WTC11 (cell line): ENCODE measurements around the gene CLEC16A. TPM values are rescaled to one million over a fixed set of nuclear protein-coding genes. Genes with fewer than 3 reads are reported as not detected.

ENCODE experiments used
- ATAC-seq: fragments of 200-7000 bp; cut with Tn5 transposase; 2 replicates; pipeline ENCODE4 v1.10.0; 2021; ENCODE audit warnings: mild to moderate bottlenecking, moderate library complexity
- CTCF ChIA-PET: fragments of 300-600 bp; sonication (Branson Sonifier 250); formaldehyde crosslinking; loops from one replicate; lab custom pipeline; 2021; ENCODE audit warnings: antibody characterized with exemption; lab: Charles Lee
- POLR2A ChIA-PET: fragments of 350-600 bp; sonication (Branson Sonifier 250); formaldehyde crosslinking; loops from one replicate; lab custom pipeline; 2021; ENCODE audit warnings: antibody characterized with exemption; lab: Charles Lee
- DNase-seq: peaks from one replicate; pipeline ENCODE4 v3.0.0; 2021; ENCODE audit warnings: low spot score
- H3K27ac Mint-ChIP-seq: 2 replicates; pipeline ENCODE4 v1.8.0; 2021; ENCODE audit warnings: mixed read lengths
- H3K27me3 Mint-ChIP-seq: 2 replicates; pipeline ENCODE4 v1.8.0; 2021; ENCODE audit warnings: low read depth, mild to moderate bottlenecking, moderate library complexity, mixed read lengths
- H3K36me3 Mint-ChIP-seq: 2 replicates; pipeline ENCODE4 v1.8.0; 2021; ENCODE audit warnings: mixed read lengths
- H3K4me1 Mint-ChIP-seq: 2 replicates; pipeline ENCODE4 v1.8.0; 2022; ENCODE audit warnings: mixed read lengths
- H3K4me3 Mint-ChIP-seq: 2 replicates; pipeline ENCODE4 v1.8.0; 2021; ENCODE audit warnings: mild to moderate bottlenecking, moderate library complexity, mixed read lengths
- H3K9me3 Mint-ChIP-seq: 2 replicates; pipeline ENCODE4 v1.8.0; 2021; ENCODE audit warnings: mixed read lengths
- AFF4 ChIP-seq: sonication (generic); formaldehyde crosslinking; IDR thresholded peaks from 2 replicates; pipeline ENCODE4 v1.8.1; 2023; ENCODE audit warnings: mild to moderate bottlenecking, missing genetic modification reagents, borderline replicate concordance
- CBFB ChIP-seq: sonication (generic); formaldehyde crosslinking; IDR thresholded peaks from 2 replicates; pipeline ENCODE4 v1.8.1; 2022; ENCODE audit warnings: mild to moderate bottlenecking, low read depth, missing genetic modification reagents
- CREB1 ChIP-seq: sonication (generic); formaldehyde crosslinking; IDR thresholded peaks from 2 replicates; pipeline ENCODE4 v1.8.0; 2023; ENCODE audit warnings: mild to moderate bottlenecking, missing genetic modification reagents
- CREM ChIP-seq: sonication (generic); formaldehyde crosslinking; IDR thresholded peaks from 2 replicates; pipeline ENCODE4 v1.8.1; 2022; ENCODE audit warnings: mild to moderate bottlenecking, missing genetic modification reagents, moderate library complexity
- E2F1 ChIP-seq: sonication (generic); formaldehyde crosslinking; IDR thresholded peaks from 2 replicates; pipeline ENCODE4 v1.8.0; 2022; ENCODE audit warnings: mild to moderate bottlenecking, missing genetic modification reagents
- IRF1 ChIP-seq: sonication (generic); formaldehyde crosslinking; IDR thresholded peaks from 2 replicates; pipeline ENCODE4 v1.8.0; 2023; ENCODE audit warnings: missing genetic modification reagents
- JAZF1 ChIP-seq: fragments of 250-450 bp; sonication (Bioruptor Pico); IDR thresholded peaks from 2 replicates; pipeline ENCODE4 v1.9.0; 2021; ENCODE audit warnings: moderate library complexity, mild to moderate bottlenecking, inconsistent platforms
- JUN ChIP-seq: sonication (generic); formaldehyde crosslinking; IDR thresholded peaks from 2 replicates; pipeline ENCODE4 v1.8.0; 2023; ENCODE audit warnings: mild to moderate bottlenecking, missing genetic modification reagents
- MLX ChIP-seq: sonication (generic); formaldehyde crosslinking; IDR thresholded peaks from 2 replicates; pipeline ENCODE4 v1.8.1; 2023; ENCODE audit warnings: mild to moderate bottlenecking, missing genetic modification reagents, moderate library complexity
- NFYB ChIP-seq: sonication (generic); formaldehyde crosslinking; conservative IDR thresholded peaks from 2 replicates; pipeline ENCODE4 v1.8.0; 2022; ENCODE audit warnings: low read depth, missing genetic modification reagents
- NR2C2 ChIP-seq: sonication (generic); formaldehyde crosslinking; IDR thresholded peaks from 2 replicates; pipeline ENCODE4 v1.8.0; 2022; ENCODE audit warnings: mild to moderate bottlenecking, missing genetic modification reagents
- NR3C1 ChIP-seq: sonication (generic); formaldehyde crosslinking; conservative IDR thresholded peaks from 2 replicates; pipeline ENCODE4 v1.8.1; 2023; ENCODE audit warnings: low read depth, mild to moderate bottlenecking, missing genetic modification reagents
- PREB ChIP-seq: sonication (generic); formaldehyde crosslinking; IDR thresholded peaks from 2 replicates; pipeline ENCODE4 v1.8.1; 2022; ENCODE audit warnings: mild to moderate bottlenecking, missing genetic modification reagents, moderate library complexity, borderline replicate concordance
- PRRX2 ChIP-seq: fragments of 250-450 bp; sonication (Bioruptor Pico); IDR thresholded peaks from 2 replicates; pipeline ENCODE4 v1.8.0; 2021; ENCODE audit warnings: mild to moderate bottlenecking
- RELA ChIP-seq: sonication (generic); formaldehyde crosslinking; IDR thresholded peaks from 2 replicates; pipeline ENCODE4 v1.8.1; 2022; ENCODE audit warnings: missing genetic modification reagents, mild to moderate bottlenecking, borderline replicate concordance
- SMAD3 ChIP-seq: sonication (generic); formaldehyde crosslinking; IDR thresholded peaks from 2 replicates; pipeline ENCODE4 v1.8.0; 2022; ENCODE audit warnings: missing genetic modification reagents, mild to moderate bottlenecking, borderline replicate concordance
- SP1 ChIP-seq: sonication (generic); formaldehyde crosslinking; conservative IDR thresholded peaks from 2 replicates; pipeline ENCODE4 v1.8.1; 2022; ENCODE audit warnings: missing genetic modification reagents
- ZNF121 ChIP-seq: sonication (generic); formaldehyde crosslinking; IDR thresholded peaks from 2 replicates; pipeline ENCODE4 v1.8.0; 2023; ENCODE audit warnings: missing genetic modification reagents
- ZNF425 ChIP-seq: fragments of 250-450 bp; sonication (Bioruptor Pico); conservative IDR thresholded peaks from 2 replicates; pipeline ENCODE4 v1.9.0; 2021; ENCODE audit warnings: mild to moderate bottlenecking
- ZNF671 ChIP-seq: fragments of 250-450 bp; sonication (Bioruptor Pico); IDR thresholded peaks from 2 replicates; pipeline ENCODE4 v1.8.0; 2021; ENCODE audit warnings: mild to moderate bottlenecking
- total RNA-seq: library from RNA; stranded (reverse); gene quantifications from 3 replicates; pipeline ENCODE4 v1.2.3, GENCODE V29; 2021
- TF ChIP-seq, protein P1 (sequence below): sonication (generic); formaldehyde crosslinking; IDR thresholded peaks from 2 replicates; pipeline ENCODE4 v1.8.1; 2023; ENCODE audit warnings: mild to moderate bottlenecking, missing genetic modification reagents

The CLEC16A gene
- total RNA-seq, 1 experiment from 2014 or later: 14.4 TPM

- Mint-ChIP-seq H3K36me3 (no peaks in the 10 kb centered on the region), H3K4me3 (no peak overlapping the region), H3K27me3 (peaks cover 4% of the 10 kb centered on the region; the same call in 1 of the 2 replicates), H3K9me3 (no peaks in the 10 kb centered on the region), H3K4me1 (peaks cover 8% of the 10 kb centered on the region), H3K27ac (no peak overlapping the region)
- ChIA-PET POLR2A (no interaction called here), CTCF (interaction anchor here (1.7 kb wide), 2 partner anchors 12 to 22 kb away, joined by 6 to 21 read pairs; no protein-coding TSS in a partner anchor)
- TF ChIP-seq MLX (CRISPR knock-in tag) (no peak), ZNF121 (CRISPR knock-in tag) (no peak), PREB (CRISPR knock-in tag) (no peak), RELA (CRISPR knock-in tag) (no peak), JUN (CRISPR knock-in tag) (no peak), SMAD3 (CRISPR knock-in tag) (no peak)
- TF ChIP-seq, protein P1, sequence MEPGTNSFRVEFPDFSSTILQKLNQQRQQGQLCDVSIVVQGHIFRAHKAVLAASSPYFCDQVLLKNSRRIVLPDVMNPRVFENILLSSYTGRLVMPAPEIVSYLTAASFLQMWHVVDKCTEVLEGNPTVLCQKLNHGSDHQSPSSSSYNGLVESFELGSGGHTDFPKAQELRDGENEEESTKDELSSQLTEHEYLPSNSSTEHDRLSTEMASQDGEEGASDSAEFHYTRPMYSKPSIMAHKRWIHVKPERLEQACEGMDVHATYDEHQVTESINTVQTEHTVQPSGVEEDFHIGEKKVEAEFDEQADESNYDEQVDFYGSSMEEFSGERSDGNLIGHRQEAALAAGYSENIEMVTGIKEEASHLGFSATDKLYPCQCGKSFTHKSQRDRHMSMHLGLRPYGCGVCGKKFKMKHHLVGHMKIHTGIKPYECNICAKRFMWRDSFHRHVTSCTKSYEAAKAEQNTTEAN (CRISPR knock-in tag): no peak
- DNase-seq (no peak), ATAC-seq (no peak)
Observed at GRCh38 chr16:10896165-10896564, 48.2 kb upstream of the CLEC16A start.

- H3K27ac Mint-ChIP-seq: no peak overlapping the region
- TF ChIP-seq NFYB (CRISPR knock-in tag) (no peak), PRRX2 (CRISPR knock-in tag) (no peak), ZNF425 (CRISPR knock-in tag) (no peak), NR2C2 (CRISPR knock-in tag) (no peak), MLX (CRISPR knock-in tag) (no peak), SP1 (CRISPR knock-in tag) (no peak), CREB1 (no peak), IRF1 (CRISPR knock-in tag) (no peak), NR3C1 (CRISPR knock-in tag) (no peak), CREM (CRISPR knock-in tag) (no peak), CBFB (CRISPR knock-in tag) (no peak), E2F1 (CRISPR knock-in tag) (no peak), ZNF671 (no peak), JAZF1 (CRISPR knock-in tag) (no peak), AFF4 (CRISPR knock-in tag) (no peak)
- TF ChIP-seq, all 79 proteins: peak for 0
- Mint-ChIP-seq H3K4me1 (peaks cover 8% of the 10 kb centered on the region), H3K36me3 (no peaks in the 10 kb centered on the region), H3K9me3 (no peaks in the 10 kb centered on the region), H3K27me3 (peaks cover 4% of the 10 kb centered on the region; the same call in 1 of the 2 replicates), H3K4me3 (no peak overlapping the region)
- ATAC-seq (no peak), DNase-seq (no peak)
- ChIA-PET POLR2A (no interaction called here), CTCF (no interaction called here)
Observed at GRCh38 chr16:10896723-10897122, 47.6 kb upstream of the CLEC16A start.
